ENCODE results near the gene ESYT1.

The ESYT1 gene

GRCh38 chr12:56158029-56158925, 30.2 kb downstream of the ESYT1 start, which contains the start of gene MYL6:
MYL6 (plus strand) TSS chr12:56158359; CDS start chr12:56158402, 43 bp downstream.
- DNase-seq = peak; percentile 88

- peak; percentile 45 for DNase-seq
Measured at GRCh38 chr12:56158926-56159461, 30.9 kb downstream of the ESYT1 start.

- DNase-seq = no peak
Measured at GRCh38 chr12:56159482-56160192, 31.6 kb downstream of the ESYT1 start.

- no peak for DNase-seq
Measured at GRCh38 chr12:56160193-56160763, 32.2 kb downstream of the ESYT1 start.

GRCh38 chr12:56160894-56161689, 33.0 kb downstream of the ESYT1 start:
- no peak for DNase-seq

GRCh38 chr12:56161690-56162351, 33.8 kb downstream of the ESYT1 start:
- DNase-seq = no peak

GRCh38 chr12:56162468-56163290, 34.6 kb downstream of the ESYT1 start:
- no peak for DNase-seq

- DNase-seq = no peak
Measured at GRCh38 chr12:56163533-56164344, 35.7 kb downstream of the ESYT1 start.

- DNase-seq = no peak
Measured at GRCh38 chr12:56164345-56164729, 36.3 kb downstream of the ESYT1 start.

GRCh38 chr12:56165369-56165768, 37.3 kb downstream of the ESYT1 start:
- DNase-seq = no peak

- no peak for DNase-seq
Measured at GRCh38 chr12:56169229-56169759, 41.2 kb downstream of the ESYT1 start.

- DNase-seq = no peak
Measured at GRCh38 chr12:56172839-56173238, 44.8 kb downstream of the ESYT1 start.

- DNase-seq = no peak
Measured at GRCh38 chr12:56178347-56178746, 50.3 kb downstream of the ESYT1 start.

GRCh38 chr12:56186957-56187356, 58.9 kb downstream of the ESYT1 start:
- DNase-seq = no peak

GRCh38 chr12:56188131-56188777, 60.2 kb downstream of the ESYT1 start:
- no peak for DNase-seq

- DNase-seq = no peak
Measured at GRCh38 chr12:56188778-56189098, 60.7 kb downstream of the ESYT1 start.

- DNase-seq = peak; percentile 17
Measured at GRCh38 chr12:56189099-56189917, 61.2 kb downstream of the ESYT1 start, which contains the start of gene SMARCC2. SMARCC2 (minus strand) TSS chr12:56189483; CDS start chr12:56189461, 22 bp downstream.

GRCh38 chr12:56189918-56190694, 62.0 kb downstream of the ESYT1 start:
- DNase-seq = peak; percentile 58
